HUES48 (cell line): ENCODE results near the gene STRIP1.

ENCODE experiments used
- H3K27ac ChIP-seq: one replicate; pipeline ENCODE4 v1.7.0; 2013; ENCODE audit warnings: low read depth, low read length, inconsistent platforms
- H3K27me3 ChIP-seq: 2 replicates; pipeline ENCODE4 v1.6.1; 2013; ENCODE audit warnings: mild to moderate bottlenecking, low read length; ENCODE audit not compliant: control insufficient read depth, insufficient read depth
- H3K36me3 ChIP-seq: 2 replicates; pipeline ENCODE4 v1.6.1; 2013; ENCODE audit warnings: low read length; ENCODE audit not compliant: control insufficient read depth, insufficient read depth
- H3K4me1 ChIP-seq: 2 replicates; pipeline ENCODE4 v1.6.1; 2013; ENCODE audit warnings: mild to moderate bottlenecking, low read length; ENCODE audit not compliant: control insufficient read depth, insufficient read depth
- H3K4me3 ChIP-seq: 2 replicates; pipeline ENCODE4 v1.5.1; 2013; ENCODE audit warnings: mild to moderate bottlenecking, low read depth, low read length
- H3K9ac ChIP-seq: 2 replicates; pipeline ENCODE4 v1.6.1; 2013; ENCODE audit warnings: mild to moderate bottlenecking, low read depth, low read length, moderate library complexity
- H3K9me3 ChIP-seq: 2 replicates; pipeline ENCODE4 v1.6.1; 2013; ENCODE audit warnings: low read length; ENCODE audit not compliant: control insufficient read depth, insufficient read depth

STRIP1 gene

DNA sequence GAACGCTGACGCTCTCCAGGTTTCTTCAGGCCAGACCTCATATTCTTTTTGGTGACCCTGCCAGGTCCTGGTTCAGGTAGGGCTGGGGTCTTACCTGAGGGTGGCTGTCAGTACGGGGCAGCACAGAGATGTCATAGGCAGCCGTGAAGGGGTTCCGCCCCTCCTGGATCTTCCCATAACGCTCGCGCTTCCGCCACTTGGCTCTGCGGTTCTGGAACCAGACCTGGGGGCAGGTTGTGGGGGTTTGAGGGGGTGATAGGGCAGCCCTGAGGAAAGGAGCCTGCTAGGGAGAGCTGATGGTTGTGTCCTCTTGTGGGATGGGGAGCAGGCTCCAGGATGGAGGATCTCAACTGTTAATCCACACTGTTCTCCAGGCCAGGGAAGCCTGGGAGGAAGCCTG, 26.9 kb downstream of the STRIP1 start:
- no peaks in the 10 kb centered on the region for H3K4me1 ChIP-seq
- H3K9me3 ChIP-seq, result no peaks in the 10 kb centered on the region
- H3K9ac ChIP-seq, result no peak overlapping the region
- peaks cover 26% of the 10 kb centered on the region for H3K27me3 ChIP-seq
- H3K36me3 ChIP-seq, result peaks cover 25% of the 10 kb centered on the region
- no peak overlapping the region for H3K4me3 ChIP-seq
- H3K27ac ChIP-seq, result no peak overlapping the region

DNA sequence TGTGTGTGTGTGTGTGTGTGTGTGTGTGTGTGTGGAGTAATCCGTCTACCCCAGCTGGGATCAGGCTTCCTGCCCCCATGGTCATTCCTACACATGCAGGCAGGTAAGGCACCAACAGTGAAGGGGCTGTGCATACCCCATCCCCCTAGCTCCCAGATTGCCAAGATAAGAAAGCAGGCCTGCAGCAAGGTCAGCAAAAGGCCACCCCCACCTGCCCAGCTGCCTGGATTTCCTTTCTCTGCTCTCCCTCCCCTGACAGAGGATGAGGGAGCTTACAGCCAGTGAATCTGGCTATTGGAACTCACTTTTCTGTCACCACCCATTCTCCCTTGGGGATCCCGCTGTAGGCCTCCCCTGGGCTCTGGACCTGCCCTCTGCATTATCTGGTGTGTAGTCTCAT, 28.2 kb downstream of the STRIP1 start:
- H3K36me3 ChIP-seq, result peaks cover 12% of the 10 kb centered on the region
- H3K27me3 ChIP-seq, result peaks cover 39% of the 10 kb centered on the region
- H3K27ac ChIP-seq, result no peak overlapping the region
- no peak overlapping the region for H3K9ac ChIP-seq
- no peaks in the 10 kb centered on the region for H3K4me1 ChIP-seq
- H3K9me3 ChIP-seq, result no peaks in the 10 kb centered on the region
- H3K4me3 ChIP-seq, result no peak overlapping the region

DNA sequence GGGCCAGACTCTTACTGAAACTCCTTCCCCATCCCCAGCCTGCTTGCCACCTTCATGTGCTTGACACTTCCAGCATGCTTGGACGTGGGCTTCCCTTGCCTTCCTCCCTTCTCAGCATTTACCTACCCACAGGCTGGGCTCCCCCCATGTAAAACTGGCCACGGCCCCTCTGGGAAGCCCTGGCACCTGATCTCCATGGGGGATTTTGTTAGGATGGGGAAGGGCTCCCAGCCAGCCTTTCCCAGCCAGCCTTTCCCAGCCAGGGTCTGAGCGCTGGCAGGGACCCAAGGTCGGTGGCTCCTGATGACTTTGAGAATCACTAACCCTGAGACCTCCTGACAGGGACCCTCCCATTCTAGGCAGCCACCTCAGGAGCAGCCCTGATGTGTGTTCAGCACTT, 29.4 kb downstream of the STRIP1 start:
- Histone ChIP-seq H3K9ac (no peak overlapping the region), H3K4me1 (no peaks in the 10 kb centered on the region), H3K27me3 (peaks cover 51% of the 10 kb centered on the region), H3K4me3 (no peak overlapping the region), H3K27ac (no peak overlapping the region), H3K36me3 (peaks cover under 1% of the 10 kb centered on the region; the same call in 1 of the 2 replicates), H3K9me3 (no peaks in the 10 kb centered on the region)

DNA sequence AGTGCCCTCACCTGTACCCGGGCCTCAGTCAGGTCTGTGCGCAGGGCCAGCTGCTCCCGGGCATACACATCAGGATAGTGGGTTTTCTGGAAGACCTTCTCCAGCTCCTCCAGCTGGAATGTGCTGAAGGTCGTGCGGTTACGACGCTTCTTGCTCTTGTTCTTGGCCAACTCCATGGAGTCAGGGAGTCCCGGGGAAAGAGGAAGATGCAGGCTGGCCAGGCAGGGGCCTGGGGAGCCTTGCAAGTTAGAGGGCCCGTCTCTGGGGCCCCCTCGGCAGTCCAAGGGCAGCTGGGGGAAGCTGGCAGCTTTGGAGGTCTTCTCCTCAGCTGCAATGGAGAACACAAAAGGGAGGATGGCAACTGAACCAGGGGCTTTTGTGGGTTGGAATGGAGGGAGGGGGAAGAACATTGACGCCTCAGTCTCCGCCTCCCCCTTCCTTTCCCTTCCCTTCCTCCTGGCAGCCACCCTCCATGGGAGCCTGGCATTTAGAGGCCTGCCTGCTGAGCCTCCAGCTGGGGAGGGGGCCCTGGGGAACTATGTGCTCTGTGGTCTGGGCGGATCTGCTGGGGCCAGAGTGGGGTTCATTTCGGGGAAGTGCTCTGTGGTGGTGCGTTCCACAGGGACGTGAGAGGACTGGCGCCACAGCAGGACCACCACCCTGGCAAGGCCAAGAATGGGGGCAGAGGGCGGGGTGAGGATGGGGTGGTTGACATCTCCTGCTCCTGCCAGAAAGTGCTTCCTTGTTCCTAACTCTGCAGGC, 30.3 kb downstream of the STRIP1 start:
- no peak overlapping the region for H3K9ac ChIP-seq
- H3K36me3 ChIP-seq, result no peaks in the 10 kb centered on the region
- no peak overlapping the region for H3K4me3 ChIP-seq
- H3K27ac ChIP-seq, result no peak overlapping the region
- H3K27me3 ChIP-seq, result peaks cover 60% of the 10 kb centered on the region
- no peaks in the 10 kb centered on the region for H3K9me3 ChIP-seq
- peaks cover 4% of the 10 kb centered on the region; the same call in 1 of the 2 replicates for H3K4me1 ChIP-seq

DNA sequence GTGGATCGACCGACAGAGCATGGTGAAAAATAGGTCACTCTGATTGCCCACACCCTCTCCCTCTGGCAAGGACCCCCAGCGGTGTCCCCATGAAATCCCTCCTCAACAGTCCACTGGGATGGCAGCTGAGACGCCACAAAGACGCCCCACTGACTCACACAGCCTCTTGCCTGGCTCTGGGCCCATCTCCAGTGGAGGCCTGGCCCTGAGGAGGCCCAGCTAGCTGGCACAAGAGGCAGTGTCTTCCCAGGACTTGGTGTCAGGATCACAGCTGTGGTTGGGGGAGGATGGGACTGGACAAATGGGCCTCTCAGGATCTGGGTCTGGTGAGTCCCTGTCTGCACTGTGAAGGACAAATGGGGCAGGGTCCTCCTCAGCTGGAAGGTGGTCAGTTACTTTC, 31.4 kb downstream of the STRIP1 start:
- no peaks in the 10 kb centered on the region for H3K9me3 ChIP-seq

DNA sequence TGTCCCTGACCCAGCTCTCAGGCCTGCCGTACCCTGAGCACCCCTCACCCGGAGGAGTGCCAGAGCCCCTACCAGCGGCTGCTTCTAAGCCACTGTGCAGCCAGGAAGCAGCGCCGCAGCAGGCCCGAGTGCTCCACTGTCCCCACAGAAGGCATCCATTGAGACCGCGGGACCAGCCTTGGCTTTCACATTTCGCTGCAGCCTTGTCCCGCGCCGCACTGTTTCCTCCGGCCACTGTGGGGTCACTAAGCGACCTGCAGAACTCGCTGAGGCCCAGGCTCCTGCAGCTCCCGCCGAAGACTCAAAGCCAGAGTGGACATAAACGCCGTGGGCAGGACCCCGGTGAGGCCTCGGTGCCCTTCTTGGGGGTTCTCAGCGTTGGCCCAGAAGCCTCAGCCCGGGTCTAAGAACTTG, 33.1 kb downstream of the STRIP1 start:
- H3K36me3 ChIP-seq, result no peaks in the 10 kb centered on the region
- peaks cover 10% of the 10 kb centered on the region for H3K4me1 ChIP-seq
- no peak overlapping the region for H3K9ac ChIP-seq
- H3K4me3 ChIP-seq, result peak overlapping the region; percentile 42
- no peak overlapping the region for H3K27ac ChIP-seq
- peaks cover 87% of the 10 kb centered on the region for H3K27me3 ChIP-seq
- no peaks in the 10 kb centered on the region for H3K9me3 ChIP-seq

More for the DNA sequence above, 31.4 kb downstream of the STRIP1 start:
- H3K27ac ChIP-seq, result no peak overlapping the region
- H3K9ac ChIP-seq, result no peak overlapping the region
- H3K36me3 ChIP-seq, result no peaks in the 10 kb centered on the region
- H3K27me3 ChIP-seq, result peaks cover 71% of the 10 kb centered on the region
- no peak overlapping the region for H3K4me3 ChIP-seq
- H3K4me1 ChIP-seq, result peaks cover 7% of the 10 kb centered on the region

DNA sequence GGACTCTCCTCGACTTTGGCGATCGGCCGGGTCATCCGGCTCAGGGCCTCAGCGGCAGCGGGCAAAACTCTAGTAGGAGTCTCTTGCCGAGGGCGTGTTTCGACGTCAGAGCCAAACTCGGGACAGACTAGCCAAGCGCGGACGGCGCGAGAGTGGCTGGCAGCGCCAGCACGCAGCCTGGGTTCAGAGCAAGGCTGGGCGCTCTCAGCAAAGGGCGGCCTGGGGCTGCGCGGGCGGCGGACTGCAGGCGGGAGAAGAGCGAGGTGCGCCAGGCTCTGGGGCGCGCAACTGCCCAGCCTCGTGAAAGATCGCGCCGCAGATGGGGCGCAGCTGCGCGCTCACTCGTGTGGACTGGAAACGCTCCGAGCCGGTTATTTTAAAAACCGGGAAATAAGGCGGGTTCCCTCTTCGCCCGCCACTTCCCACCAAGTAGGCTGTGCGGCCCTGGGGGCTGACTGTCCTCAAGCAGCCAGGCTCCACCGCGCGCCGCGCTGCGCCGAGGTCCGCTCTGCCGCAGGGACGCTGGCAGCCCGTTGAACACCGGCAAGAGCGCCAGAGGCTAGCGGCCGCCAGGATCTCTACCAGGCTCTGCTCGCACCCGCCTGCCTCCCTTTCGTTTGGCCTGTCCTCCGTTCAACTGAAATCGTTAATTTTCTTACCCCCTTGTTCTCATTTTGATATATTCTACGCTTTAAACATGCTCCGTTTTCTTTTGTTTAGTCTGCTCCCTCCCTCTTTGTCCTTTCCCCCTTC, 33.6 kb downstream of the STRIP1 start:
- Histone ChIP-seq H3K27ac (no peak overlapping the region), H3K27me3 (peaks cover 93% of the 10 kb centered on the region), H3K4me1 (peaks cover 10% of the 10 kb centered on the region), H3K36me3 (no peaks in the 10 kb centered on the region), H3K9me3 (no peaks in the 10 kb centered on the region), H3K9ac (no peak overlapping the region), H3K4me3 (peak overlapping the region; percentile 42)

DNA sequence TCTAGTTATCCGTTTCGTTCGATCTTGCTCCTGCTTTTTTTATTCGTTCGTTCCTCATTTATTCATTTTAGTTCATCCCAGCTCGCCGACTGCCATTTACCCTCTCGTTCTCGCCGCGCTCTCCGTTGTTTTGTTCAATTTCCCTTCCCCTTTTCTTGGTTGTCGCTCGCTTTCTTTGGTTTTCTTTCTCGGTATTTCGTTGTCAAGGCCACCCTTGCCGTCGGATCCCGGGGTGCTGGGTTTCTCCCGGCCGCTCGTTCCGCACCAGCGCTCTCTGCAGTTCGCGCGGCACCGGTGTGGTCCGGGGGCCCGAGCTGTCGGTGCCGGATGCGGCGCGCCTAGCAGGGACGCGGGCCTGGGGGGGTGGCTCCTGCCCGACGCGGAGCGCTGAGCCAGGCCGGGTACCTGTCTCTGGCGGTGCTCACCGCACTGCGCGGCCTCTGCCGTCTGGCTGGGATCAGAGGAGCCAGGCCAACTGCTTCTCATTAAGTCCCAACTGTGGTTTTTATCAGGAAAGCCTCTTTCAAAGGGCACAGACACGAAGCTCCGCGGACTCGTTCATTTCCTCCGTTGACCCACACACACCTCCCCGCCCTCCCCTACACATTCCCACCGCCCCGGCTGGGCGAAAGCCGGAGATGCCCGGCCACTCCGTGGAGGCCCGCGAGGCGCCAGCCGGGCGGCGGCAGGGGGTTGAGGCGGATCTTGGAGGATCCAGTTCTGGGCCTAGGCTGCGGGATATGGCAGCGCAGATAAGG, 34.4 kb downstream of the STRIP1 start:
- Histone ChIP-seq H3K4me3 (peak overlapping the region; percentile 53; the same call in 1 of the 2 replicates), H3K4me1 (peaks cover 10% of the 10 kb centered on the region), H3K27ac (no peak overlapping the region), H3K9ac (no peak overlapping the region), H3K9me3 (no peaks in the 10 kb centered on the region), H3K36me3 (no peaks in the 10 kb centered on the region), H3K27me3 (peaks cover 98% of the 10 kb centered on the region)

DNA sequence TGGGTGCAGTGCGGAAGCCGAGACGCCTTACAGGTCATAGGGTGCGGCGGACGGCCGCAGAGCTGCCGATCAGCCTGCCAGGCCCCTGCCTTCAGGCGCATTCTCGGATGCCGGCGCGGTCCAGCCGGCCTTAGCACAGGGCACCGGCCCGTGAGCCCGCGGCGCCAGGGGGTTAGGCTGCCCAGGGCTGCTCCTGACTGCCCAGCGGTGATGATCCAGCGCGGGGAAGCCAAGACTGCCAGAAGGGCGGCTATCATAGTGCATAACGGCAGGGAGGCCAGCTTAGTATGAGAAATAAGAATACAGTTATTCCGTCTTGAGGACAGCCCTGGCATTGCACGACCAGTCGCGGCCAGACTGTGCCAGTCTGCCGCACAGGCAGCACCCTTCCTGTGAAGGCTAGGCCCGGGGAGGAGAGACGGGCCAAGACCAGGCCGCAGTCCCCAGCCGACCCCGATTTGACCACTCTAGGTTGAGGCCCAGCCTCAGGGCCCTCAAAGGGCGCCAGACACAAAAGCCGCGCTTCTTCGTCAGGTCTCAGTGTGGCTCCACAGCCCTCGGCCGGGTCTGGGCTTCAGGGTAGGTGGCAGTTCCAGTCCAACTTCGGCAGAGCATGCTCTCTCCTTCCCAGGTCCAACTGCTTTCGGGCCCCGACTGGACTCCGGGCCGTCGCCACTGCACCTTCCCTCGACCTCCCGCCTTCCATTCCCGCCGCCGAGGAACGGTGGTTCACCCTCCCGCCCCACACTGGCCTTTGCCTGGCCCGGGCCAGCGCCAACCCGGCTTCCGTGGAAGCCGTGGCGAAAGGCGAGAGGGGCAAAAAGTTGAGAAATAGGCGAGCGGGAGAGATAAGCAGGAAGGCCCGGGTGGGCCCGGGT, 35.2 kb downstream of the STRIP1 start:
- Histone ChIP-seq H3K36me3 (no peaks in the 10 kb centered on the region), H3K27ac (no peak overlapping the region), H3K4me1 (peaks cover 10% of the 10 kb centered on the region), H3K27me3 (peaks cover 98% of the 10 kb centered on the region), H3K9ac (no peak overlapping the region), H3K4me3 (peak overlapping the region; percentile 53), H3K9me3 (no peaks in the 10 kb centered on the region)

DNA sequence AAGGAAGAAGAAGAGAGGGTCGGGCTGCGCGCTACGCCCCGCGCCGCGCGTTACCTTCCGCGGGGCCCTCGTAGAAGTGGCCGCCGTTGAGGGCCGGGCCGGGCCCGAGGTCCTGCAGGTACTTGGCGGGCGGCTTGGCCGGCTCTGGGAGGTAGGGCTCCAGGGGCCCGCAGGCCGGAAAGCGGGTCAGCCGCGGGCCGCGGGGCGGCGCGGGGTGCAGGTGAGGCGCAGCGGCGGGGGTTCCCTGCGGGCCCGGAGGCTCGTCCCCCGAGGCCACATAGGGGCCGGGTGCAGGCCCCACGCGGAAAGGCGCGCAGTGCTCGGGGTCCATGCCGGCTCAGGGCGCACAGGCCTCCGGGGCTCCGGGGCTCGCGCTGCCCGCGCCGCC, 35.9 kb downstream of the STRIP1 start:
- Histone ChIP-seq H3K4me1 (peaks cover 10% of the 10 kb centered on the region), H3K9ac (no peak overlapping the region), H3K27me3 (peaks cover 98% of the 10 kb centered on the region), H3K27ac (no peak overlapping the region), H3K4me3 (peak overlapping the region; percentile 53), H3K9me3 (no peaks in the 10 kb centered on the region), H3K36me3 (no peaks in the 10 kb centered on the region)
